ENCODE measurements around the gene OTOP2. TPM values are rescaled to one million over a fixed set of nuclear protein-coding genes. Genes with fewer than 3 reads are reported as not detected.

OTOP2 gene
- total RNA-seq, 2 donors from 2014 or later = not detected

DNA sequence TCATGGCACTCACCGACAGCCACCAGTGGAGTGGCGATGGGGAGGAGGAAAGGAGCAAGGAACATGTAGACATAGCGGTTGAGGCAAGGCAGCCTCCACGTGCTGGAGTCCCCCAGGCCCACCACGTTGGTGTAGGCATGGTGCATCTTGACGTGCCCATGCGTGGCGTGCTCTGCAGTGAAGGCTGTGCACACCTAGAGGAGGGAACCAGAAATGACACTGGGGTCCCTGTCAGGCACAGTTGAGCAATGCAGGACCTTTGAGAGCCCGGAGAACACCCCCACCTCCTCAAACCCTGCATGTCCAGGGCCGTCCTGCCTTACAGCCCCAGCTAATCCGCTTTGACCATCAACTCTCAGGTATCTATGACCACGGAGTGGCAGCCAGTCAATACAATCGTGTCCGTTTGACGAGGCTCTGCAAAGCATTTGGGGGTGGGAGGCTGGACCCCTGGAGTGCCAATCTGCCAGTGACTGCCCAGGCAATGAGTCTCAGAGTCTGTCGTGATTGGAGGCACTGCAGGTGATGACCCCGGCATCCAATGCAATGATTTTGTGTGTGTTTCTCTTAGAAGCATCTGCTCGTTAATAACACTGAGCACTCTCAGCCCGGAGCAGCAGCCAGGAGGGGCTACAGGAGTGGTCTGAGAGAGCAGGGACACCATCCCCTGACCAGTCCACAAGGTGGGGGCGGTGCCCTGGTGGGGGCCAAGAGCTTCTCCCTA, 41.4 kb upstream of the OTOP2 start:
- peaks cover 11% of the 10 kb centered on the region for H3K4me1 ChIP-seq
- no peaks in the 10 kb centered on the region for H3K27me3 ChIP-seq
- H3K4me3 ChIP-seq = no peak overlapping the region
- no peak for TF ChIP-seq POLR2A (IDR thresholded peaks at IDR 0.05)
- TF ChIP-seq, protein P1, sequence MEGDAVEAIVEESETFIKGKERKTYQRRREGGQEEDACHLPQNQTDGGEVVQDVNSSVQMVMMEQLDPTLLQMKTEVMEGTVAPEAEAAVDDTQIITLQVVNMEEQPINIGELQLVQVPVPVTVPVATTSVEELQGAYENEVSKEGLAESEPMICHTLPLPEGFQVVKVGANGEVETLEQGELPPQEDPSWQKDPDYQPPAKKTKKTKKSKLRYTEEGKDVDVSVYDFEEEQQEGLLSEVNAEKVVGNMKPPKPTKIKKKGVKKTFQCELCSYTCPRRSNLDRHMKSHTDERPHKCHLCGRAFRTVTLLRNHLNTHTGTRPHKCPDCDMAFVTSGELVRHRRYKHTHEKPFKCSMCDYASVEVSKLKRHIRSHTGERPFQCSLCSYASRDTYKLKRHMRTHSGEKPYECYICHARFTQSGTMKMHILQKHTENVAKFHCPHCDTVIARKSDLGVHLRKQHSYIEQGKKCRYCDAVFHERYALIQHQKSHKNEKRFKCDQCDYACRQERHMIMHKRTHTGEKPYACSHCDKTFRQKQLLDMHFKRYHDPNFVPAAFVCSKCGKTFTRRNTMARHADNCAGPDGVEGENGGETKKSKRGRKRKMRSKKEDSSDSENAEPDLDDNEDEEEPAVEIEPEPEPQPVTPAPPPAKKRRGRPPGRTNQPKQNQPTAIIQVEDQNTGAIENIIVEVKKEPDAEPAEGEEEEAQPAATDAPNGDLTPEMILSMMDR (IDR thresholded peaks at IDR 0.05) = no peak
- no peak overlapping the region for H3K27ac ChIP-seq
- no peaks in the 10 kb centered on the region for H3K36me3 ChIP-seq (replicated peaks in 1 of 2; ENCODE audit: insufficient read depth in 1 of 2, low read depth in 2 of 2)
- intact Hi-C loops (cut with DNase I) = no loop called here
- H3K9me3 ChIP-seq = no peaks in the 10 kb centered on the region
- ATAC-seq (no peak), DNase-seq (no peak)
- 59 to 67% methylated on average over 12 to 19 of the region's 20 CpGs for whole genome bisulfite sequencing, 2 donors

DNA sequence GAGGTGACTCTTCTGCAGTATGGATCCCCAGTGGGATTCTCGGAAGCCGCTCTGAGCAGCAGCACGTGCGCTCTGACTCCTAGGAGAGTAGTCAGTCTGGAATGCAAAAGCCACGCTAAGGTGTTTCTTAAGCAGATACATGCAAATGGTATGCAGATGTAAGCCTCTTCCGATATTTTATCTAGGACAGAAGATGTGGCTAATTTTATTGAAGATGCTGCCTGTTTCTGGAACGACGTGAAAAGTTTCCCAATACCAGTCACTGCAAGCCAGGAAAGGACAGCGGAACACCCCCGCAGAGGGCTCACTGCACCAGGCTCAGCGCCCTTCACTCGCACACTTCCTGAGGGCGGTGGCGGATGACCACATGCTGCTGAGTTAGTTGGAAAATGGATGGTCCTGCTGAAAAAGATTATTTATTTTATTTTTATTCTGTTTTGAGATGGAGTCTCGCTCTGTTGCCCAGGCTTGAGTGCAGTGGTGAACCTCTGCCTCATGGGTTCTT, 40.8 kb upstream of the OTOP2 start:
- no peak overlapping the region for H3K27ac ChIP-seq
- no peak for DNase-seq
- no peaks in the 10 kb centered on the region for H3K36me3 ChIP-seq (replicated peaks in 1 of 2; ENCODE audit: insufficient read depth in 1 of 2, low read depth in 2 of 2)
- ATAC-seq = no peak
- intact Hi-C loops (cut with DNase I) = no loop called here
- WGBS, 2 donors = 64 to 90% methylated on average over 14 to 15 of the region's 15 CpGs
- TF ChIP-seq POLR2A (IDR thresholded peaks at IDR 0.05) = no peak
- TF ChIP-seq, protein P1 (IDR thresholded peaks at IDR 0.05) = no peak
- H3K27me3 ChIP-seq = no peaks in the 10 kb centered on the region
- H3K4me3 ChIP-seq = no peak overlapping the region
- H3K9me3 ChIP-seq = no peaks in the 10 kb centered on the region
- H3K4me1 ChIP-seq = peaks cover 5% of the 10 kb centered on the region

DNA sequence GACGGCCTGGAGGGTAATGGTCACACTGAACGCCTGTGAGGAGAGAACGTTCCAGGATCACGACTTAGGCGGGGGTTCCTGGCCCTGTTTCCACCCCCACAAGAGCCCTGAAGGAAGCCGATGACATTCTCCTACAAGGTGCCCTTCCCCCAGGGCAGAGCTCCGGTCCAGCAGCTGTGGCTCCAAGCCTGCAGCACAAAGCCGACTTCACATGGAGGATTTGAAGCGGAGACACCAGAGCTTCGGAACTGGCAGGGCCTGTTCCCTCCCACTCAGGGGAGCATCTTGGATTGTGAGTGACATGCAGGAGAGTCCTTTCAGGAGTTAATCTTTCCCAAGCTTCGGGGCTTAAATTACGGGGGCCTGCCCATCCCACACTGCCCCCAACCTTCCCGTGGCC, 35.6 kb upstream of the OTOP2 start:
- no peak overlapping the region for H3K27ac ChIP-seq
- H3K36me3 ChIP-seq (replicated peaks in 1 of 2; ENCODE audit: insufficient read depth in 1 of 2, low read depth in 2 of 2) = no peaks in the 10 kb centered on the region
- no peaks in the 10 kb centered on the region for H3K9me3 ChIP-seq
- H3K27me3 ChIP-seq = no peaks in the 10 kb centered on the region
- no peak for TF ChIP-seq POLR2A (IDR thresholded peaks at IDR 0.05)
- TF ChIP-seq, protein P1 (IDR thresholded peaks at IDR 0.05) = no peak
- DNase-seq (no peak), ATAC-seq (no peak)
- intact Hi-C loops (cut with DNase I) = no loop called here
- 54% methylated on average over 11 to 13 of the region's 13 CpGs for WGBS, 2 donors
- no peak overlapping the region for H3K4me3 ChIP-seq
- peaks cover 13% of the 10 kb centered on the region for H3K4me1 ChIP-seq

DNA sequence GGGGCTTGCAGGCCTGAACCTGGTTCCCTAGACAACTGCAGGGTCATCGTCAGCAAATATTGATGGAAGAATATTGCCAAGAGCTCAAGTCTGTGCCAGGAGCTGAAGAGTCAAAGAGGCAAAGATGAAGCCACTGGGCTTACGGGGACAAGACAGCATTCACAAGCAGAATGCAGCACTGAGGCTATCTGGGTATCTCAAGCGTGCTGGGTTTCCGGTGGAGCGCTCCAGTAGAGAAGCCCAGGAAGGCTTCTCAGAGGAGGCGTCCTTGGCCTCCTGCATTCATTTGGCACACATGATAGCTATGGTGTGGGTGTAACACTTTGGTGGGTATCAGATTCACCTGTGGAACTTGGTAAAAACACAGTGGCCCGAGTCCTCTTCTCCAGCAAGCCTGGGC, 33.5 kb upstream of the OTOP2 start:
- WGBS, 2 donors = 87 to 91% methylated on average over 6 to 7 of the region's 7 CpGs
- intact Hi-C loops (cut with DNase I) = no loop called here

More for the DNA sequence above, 33.5 kb upstream of the OTOP2 start:
- no peaks in the 10 kb centered on the region for H3K9me3 ChIP-seq
- no peak overlapping the region for H3K4me3 ChIP-seq
- H3K27me3 ChIP-seq = no peaks in the 10 kb centered on the region
- DNase-seq = no peak
- no peaks in the 10 kb centered on the region for H3K36me3 ChIP-seq (replicated peaks in 1 of 2; ENCODE audit: insufficient read depth in 1 of 2, low read depth in 2 of 2)
- H3K27ac ChIP-seq = no peak overlapping the region
- no peak for TF ChIP-seq POLR2A (IDR thresholded peaks at IDR 0.05)
- TF ChIP-seq, protein P1 (IDR thresholded peaks at IDR 0.05) = no peak
- no peak for ATAC-seq
- H3K4me1 ChIP-seq = peaks cover 18% of the 10 kb centered on the region
